Pancreas (tissue), 10 donors: ENCODE measurements around the gene GALC. TPM values are rescaled to one million over a fixed set of nuclear protein-coding genes. Genes with fewer than 3 reads are reported as not detected.
A peak's percentile ranks its signal among the peaks of the same experiment; 100 is the strongest.

Experiments used
- ATAC-seq, 4 donors: fragments of 200-7000 bp; cut with Tn5 transposase; one replicate each; pipeline versions ENCODE4 v1.8.0 to v1.9.1; 2020; ENCODE audit warnings: mild to moderate bottlenecking in 4 of 4, moderate library complexity in 4 of 4
- DNase-seq, 6 donors: peaks; one replicate each; pipeline ENCODE4 v3.0.0-alpha.2; 2020
- FAIRE-seq: peaks from 2 replicates; lab custom pipeline; 2012; peaks lifted over from hg19 to GRCh38; lab: Jason Lieb, UNC
- H3K27ac ChIP-seq, 4 donors: fragments of 200-600 bp; sonication (generic); 1 replicate in 3 of 4; 2 replicates in 1 of 4; pipeline versions ENCODE4 v1.5.0 to v1.8.0; 2020
- H3K27me3 ChIP-seq, 4 donors: fragments of 200-600 bp; one replicate each; pipeline ENCODE4 v1.8.0; 2021
- H3K36me3 ChIP-seq, 3 donors: fragments of 200-600 bp; sonication (generic) in 1 of 3; one replicate each; pipeline versions ENCODE4 v1.5.0 to v1.8.0; 2020 to 2021
- H3K4me1 ChIP-seq, 3 donors: fragments of 200-600 bp; one replicate each; pipeline ENCODE4 v1.8.0; 2021
- H3K4me3 ChIP-seq, 4 donors: fragments of 200-600 bp; sonication (generic) in 2 of 4; one replicate each; pipeline versions ENCODE4 v1.5.0 to v1.8.0; 2020 to 2021
- H3K9me3 ChIP-seq, 4 donors: fragments of 200-600 bp; one replicate each; pipeline ENCODE4 v1.8.0; 2021
- CTCF ChIP-seq, 4 donors: fragments of 200-600 bp; sonication (generic) in 3 of 4; IDR thresholded peaks; one replicate each; pipeline versions ENCODE4 v1.5.0 to v1.8.0; 2021; ENCODE audit warnings: antibody characterized with exemption in 4 of 4
- WGBS, 2 donors: extraction: QIAGEN DNeasy Blood & Tissue Kit; methylation state at CpG; one replicate each; pipeline ENCODE4 v1.1.7; 2013; 5-methylcytosine and 5-hydroxymethylcytosine counted together
- intact Hi-C, 3 donors: fragments of 100-400 bp; cut with DNase I; formaldehyde crosslinking; loops; one replicate each; pipeline versions ENCODE4 v1.11.1 to v1.14.2; 2022
- polyA plus RNA-seq, 2 donors: library from polyadenylated mRNA; stranded (reverse); fragments of 200-250 nt; gene quantifications; one replicate each; pipeline ENCODE4 v1.2.3, GENCODE V29; 2013
- total RNA-seq, 6 donors: library from RNA; stranded (reverse); fragmentation: NEBNext Ultra II Directional in 4 of 6; extraction: Animal tissue kit (Norgen Biotek cat#: 25700) in 4 of 6; gene quantifications; one replicate each; pipeline versions ENCODE4 v1.2.1 to v1.2.4, GENCODE V29; 2021 to 2023
- donor health status: healthy with polysubstance abuse.
- donor health status: DM: no; HTN: no; CAD: no; lungs with moderate emphysema.
- donor health status: DM: no; HTN: no; CAD: no.
- donor health status: control.
- donor health status: control.
- donor health status: Bipolar disorder and iron deficiency.
- donor health status: DM: yes; HTN: yes; CAD: no.
- donor health status: DM: no; HTN: no; CAD: no.
- donor health status: DM: no; HTN: no; CAD: no.
- donor health status: DM: yes; HTN: yes; CAD: no.

Gene GALC
- total and polyA plus RNA-seq, 8 donors, result 5.3 to 17.6 (median 9.9) TPM

DNA sequence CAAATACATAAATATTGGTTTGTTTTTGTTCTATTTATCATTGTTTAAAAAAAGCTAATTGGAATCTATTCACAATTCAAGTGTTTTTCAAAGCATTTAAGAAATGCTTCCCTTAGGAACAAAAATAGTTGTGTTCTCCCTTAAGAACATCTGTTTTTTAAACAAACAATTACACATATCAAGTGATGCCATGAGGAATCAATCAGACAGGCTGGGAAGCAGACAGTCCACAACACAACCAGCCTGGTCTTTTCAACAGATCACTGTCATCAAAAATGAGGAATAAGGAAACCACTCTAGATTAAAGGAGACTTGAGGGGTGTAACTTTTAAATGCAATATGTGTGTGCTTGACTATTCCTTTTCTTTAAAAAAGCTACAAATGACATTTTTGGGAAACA is 25.5 kb downstream of the GALC start:
- no peak for TF ChIP-seq CTCF (IDR thresholded peaks at IDR 0.05)
- Histone ChIP-seq H3K36me3 (no peaks in the 10 kb centered on the region), H3K27me3 (no peaks in the 10 kb centered on the region), H3K4me1 (no peaks in the 10 kb centered on the region), H3K4me3 (no peak overlapping the region), H3K27ac (no peak overlapping the region), H3K9me3 (no peaks in the 10 kb centered on the region)
- intact Hi-C loops, result no loop called here
- ATAC-seq (no peak), DNase-seq (no peak), FAIRE-seq (no peak)

GRCh38 chr14:87966816-87967215 is 26.2 kb downstream of the GALC start:
- H3K9me3 ChIP-seq, result no peaks in the 10 kb centered on the region
- H3K27ac ChIP-seq, result no peak overlapping the region
- no peaks in the 10 kb centered on the region for H3K27me3 ChIP-seq
- ATAC-seq, result no peak
- H3K36me3 ChIP-seq, result peaks cover 0 to 4% (median 0%) of the 10 kb centered on the region in 3 donors
- FAIRE-seq, result no peak
- no peak for TF ChIP-seq CTCF (IDR thresholded peaks at IDR 0.05)
- H3K4me1 ChIP-seq, result no peaks in the 10 kb centered on the region
- no peak for DNase-seq
- WGBS, 2 donors, result 89 to 91% methylated on average over 3 of the region's 3 CpGs
- H3K4me3 ChIP-seq, result no peak overlapping the region
- intact Hi-C loops, result no loop called here

DNA sequence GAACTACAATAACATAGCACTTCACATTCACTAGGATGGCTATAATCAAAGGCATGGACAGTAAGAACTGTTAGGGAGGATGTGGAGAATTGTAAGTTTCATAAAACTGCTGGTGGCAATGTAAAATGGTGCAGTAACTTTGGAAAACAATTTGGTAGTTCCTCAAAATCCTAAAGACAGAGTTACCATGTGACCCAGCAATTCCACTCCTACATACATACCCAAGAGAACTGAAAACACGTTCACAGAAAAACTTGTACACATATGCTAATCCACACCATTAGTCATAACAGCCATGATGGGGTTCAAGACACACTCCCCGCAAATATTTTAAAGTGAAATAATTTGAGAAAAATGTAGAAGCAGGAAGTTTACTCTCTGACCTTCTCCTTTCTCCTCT is 31.7 kb downstream of the GALC start:
- WGBS, 2 donors, result 82 to 90% methylated on average over 2 of the region's 2 CpGs
- Histone ChIP-seq H3K36me3 (peaks cover 0 to 10% (median 0%) of the 10 kb centered on the region in 3 donors), H3K27ac (no peak overlapping the region), H3K9me3 (no peaks in the 10 kb centered on the region), H3K4me1 (no peaks in the 10 kb centered on the region), H3K27me3 (no peaks in the 10 kb centered on the region), H3K4me3 (no peak overlapping the region)
- DNase-seq (no peak), ATAC-seq (no peak), FAIRE-seq (no peak)
- intact Hi-C loops, result no loop called here
- no peak for TF ChIP-seq CTCF (IDR thresholded peaks at IDR 0.05)

GRCh38 chr14:87960013-87960787 is 32.8 kb downstream of the GALC start:
- Histone ChIP-seq H3K4me3 (no peak overlapping the region), H3K27me3 (no peaks in the 10 kb centered on the region), H3K36me3 (peaks cover 0 to 10% (median 0%) of the 10 kb centered on the region in 3 donors), H3K4me1 (no peaks in the 10 kb centered on the region), H3K9me3 (no peaks in the 10 kb centered on the region), H3K27ac (no peak overlapping the region)
- DNase-seq (no peak), FAIRE-seq (no peak), ATAC-seq (no peak)
- no peak for TF ChIP-seq CTCF (IDR thresholded peaks at IDR 0.05)
- WGBS, 2 donors, result 91 to 97% methylated on average over 5 of the region's 5 CpGs
- intact Hi-C loops, result no loop called here

DNA sequence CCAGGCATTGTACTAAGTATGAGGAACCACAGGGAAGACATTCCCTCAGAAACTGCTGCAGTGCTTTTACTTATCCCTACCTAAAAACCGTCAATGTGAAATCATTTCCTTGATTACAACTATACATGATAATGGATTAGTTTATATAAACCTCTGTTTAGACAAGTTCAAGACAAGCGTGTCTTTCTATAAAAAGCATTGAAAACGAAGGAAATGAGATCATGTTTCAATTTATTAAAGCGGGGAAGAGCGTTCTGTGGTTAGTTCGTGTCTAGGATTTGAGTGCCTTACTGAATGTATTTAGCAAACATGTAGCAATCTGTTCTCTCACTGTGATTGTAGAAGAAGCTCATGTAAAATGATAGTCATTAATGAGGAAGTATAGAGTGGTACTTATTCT is 37.5 kb downstream of the GALC start:
- H3K4me3 ChIP-seq, result no peak overlapping the region
- H3K9me3 ChIP-seq, result no peaks in the 10 kb centered on the region
- no peaks in the 10 kb centered on the region for H3K4me1 ChIP-seq
- FAIRE-seq (peak; percentile 68), DNase-seq (no peak), ATAC-seq (no peak)
- intact Hi-C loops, result no loop called here
- TF ChIP-seq CTCF (IDR thresholded peaks at IDR 0.05), result no peak
- no peak overlapping the region for H3K27ac ChIP-seq
- H3K27me3 ChIP-seq, result no peaks in the 10 kb centered on the region
- WGBS, 2 donors, result 82 to 90% methylated on average over 6 of the region's 6 CpGs
- H3K36me3 ChIP-seq, result no peaks in the 10 kb centered on the region
